RCC 7860 (cell line): ENCODE measurements around the gene SCN4B.

Experiments used
- DNase-seq: peaks from one replicate; pipeline ENCODE4 v3.0.0-alpha.2; 2015; ENCODE audit warnings: low spot score
- FAIRE-seq: peaks from 2 replicates; lab custom pipeline; 2012; peaks lifted over from hg19 to GRCh38; lab: Jason Lieb, UNC

Gene SCN4B

DNA sequence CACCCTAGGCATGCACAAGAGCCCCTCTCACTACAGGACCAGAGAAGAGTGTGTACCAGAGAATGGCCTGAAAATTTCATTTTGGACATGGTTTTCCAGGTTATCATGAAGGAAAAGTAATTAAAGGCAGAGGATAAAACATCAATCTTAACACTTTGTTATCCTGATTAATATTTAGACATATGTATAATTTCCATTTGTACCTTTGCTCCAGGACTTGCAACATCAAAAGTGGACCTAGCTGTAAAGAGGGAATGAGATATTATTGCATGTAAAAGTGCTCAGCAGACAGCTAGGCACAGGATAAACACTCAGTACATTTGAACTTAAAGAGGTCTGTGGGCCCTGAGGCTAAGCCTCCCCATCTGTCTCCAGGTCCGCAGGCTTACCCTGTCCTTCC is 2.0 kb upstream of the SCN4B start:
- no peak for DNase-seq
- no peak for FAIRE-seq

DNA sequence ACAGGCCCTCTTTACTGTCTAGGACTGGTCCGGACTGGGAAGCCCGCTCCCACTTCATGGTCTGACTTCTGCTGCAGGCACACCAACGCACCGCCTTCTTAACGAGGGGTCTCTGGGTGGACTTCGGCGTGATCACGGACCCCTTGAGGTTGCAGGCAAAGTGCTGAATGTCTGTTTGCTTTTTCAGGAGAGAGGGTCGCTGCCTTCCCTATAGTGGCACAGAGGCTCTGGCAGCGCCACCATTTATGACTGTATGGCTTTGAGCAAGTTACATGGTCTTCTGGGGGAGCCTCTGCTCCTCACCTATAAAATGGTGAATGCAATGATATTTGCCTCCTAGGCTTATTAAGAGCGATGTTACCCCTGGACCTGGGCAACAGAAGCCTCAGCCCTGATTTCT is 1.4 kb upstream of the SCN4B start:
- FAIRE-seq (no peak), DNase-seq (no peak)

DNA sequence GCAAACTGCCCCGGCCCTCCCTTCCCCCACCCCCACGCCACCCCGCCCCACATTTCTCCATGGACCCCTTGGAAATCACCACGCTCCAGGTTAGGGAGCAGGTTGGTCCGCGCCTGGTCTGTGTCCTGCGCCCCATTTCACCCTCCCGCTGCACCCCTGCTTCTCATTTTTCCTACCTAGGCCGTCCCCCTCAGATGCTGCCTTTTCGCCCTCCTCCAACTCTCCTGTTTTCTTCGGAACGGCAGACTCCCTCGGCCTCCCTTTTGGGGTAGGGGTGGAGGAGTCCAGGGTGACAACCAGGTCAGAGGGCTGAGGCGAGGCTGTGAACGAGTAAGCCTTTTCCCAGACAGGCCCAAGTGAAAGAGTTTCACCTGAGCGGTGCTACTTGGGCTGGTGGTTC is 893 bp upstream of the SCN4B start:
- no peak for DNase-seq
- FAIRE-seq: no peak

DNA sequence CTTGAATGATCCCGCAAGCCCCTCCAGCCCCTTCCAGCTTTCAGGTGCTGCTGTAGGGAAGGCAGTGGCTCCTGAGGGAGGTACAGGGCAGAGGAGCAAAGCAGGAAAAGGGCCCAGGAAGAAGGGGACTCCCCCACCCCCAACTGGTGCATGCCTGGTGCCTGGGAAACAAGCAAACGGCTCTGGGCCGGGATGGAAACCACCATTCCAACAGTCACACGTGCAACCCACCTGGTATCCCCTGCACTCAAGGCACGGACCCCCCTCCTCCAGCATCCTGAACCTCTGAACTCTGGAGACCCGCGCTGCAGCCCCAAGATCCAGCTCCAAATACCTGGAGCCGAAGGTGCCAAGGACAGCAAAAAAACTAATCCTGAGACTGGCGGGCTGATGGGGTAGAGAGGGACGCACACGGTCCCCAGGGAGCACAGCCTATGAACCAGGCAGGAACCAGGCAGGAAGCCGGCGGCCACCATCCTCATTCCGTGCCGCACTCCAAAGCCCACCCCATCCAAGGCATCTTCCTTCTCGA is 537 bp downstream of the SCN4B start:
- no peak for DNase-seq
- no peak for FAIRE-seq

DNA sequence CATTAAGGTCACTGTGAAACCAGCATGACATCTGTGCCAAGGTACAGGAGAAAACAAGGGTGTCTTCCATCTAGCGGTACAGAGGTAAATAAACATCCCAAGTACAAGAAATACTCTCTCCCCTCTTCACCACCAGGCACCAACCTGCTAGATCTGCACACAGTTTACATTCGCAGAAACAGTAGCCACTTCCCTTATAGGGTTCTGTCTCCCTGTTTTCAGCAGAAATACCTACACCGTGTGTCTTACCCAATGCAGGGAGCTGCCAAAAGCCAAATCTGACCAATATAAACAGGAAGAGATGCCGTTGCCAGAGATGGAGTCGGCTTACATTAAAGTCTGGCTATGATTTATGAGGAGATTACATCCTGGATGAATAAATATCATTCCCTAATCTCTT is 1.2 kb downstream of the SCN4B start:
- FAIRE-seq: no peak
- no peak for DNase-seq

DNA sequence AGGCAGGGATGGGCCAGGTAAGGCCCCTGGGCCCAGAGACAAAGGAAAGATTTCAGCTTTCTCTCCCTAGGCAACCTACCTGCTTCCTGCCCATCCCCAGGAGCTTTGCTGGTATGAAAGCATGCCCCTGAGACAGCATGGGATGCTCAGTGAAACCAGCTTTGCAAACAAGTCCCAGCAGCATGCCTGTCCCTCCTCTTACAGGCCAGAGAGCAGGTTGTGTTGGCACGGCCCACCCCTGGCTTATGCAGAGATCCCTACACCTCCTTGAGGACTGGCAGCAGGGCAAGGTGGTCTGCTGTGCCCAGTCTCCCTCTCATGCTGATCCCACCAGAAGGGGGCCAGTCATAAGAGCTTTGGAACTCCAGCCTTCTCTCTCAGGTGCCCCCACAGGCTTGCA is 3.1 kb downstream of the SCN4B start:
- FAIRE-seq (no peak), DNase-seq (no peak)

DNA sequence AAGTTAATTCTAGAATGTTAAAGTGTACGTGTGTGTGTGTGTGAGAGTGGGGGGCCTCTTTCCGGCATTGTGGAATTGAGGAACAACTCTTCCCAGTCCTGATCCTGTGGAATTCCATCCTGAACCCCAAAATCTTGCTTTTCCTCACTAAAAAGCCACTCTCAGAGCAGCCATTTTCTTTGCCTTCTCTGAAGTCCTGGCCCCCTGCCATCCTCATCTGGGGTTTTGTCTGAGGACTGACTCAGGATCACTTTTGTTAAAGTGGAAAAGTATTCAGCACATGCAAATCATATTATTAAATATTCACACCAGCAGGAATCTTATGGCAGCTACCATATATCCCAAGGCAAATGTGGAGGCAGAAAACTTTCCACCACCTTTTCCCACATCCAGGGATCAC is 3.8 kb downstream of the SCN4B start:
- FAIRE-seq (no peak), DNase-seq (no peak)

DNA sequence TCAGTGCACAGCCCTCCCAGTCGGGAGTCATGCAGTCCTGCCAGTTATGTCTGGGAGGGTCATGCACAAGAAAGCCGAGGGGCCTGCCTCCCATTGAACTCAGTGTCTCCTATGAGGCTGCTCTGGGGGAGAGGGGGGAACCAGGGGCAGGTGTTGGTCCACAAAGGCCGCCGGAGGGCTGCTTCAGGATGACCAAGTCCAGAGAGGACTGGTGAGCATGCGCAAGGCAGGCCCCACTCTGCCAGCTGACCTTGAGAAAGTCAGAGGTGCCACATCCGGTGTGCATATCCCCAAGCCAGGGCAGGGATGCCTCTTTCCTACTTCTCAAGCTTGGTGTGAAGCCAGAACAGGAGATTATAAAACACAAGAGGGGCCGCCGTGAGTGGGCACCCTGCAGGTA is 4.4 kb downstream of the SCN4B start:
- DNase-seq: no peak
- no peak for FAIRE-seq

DNA sequence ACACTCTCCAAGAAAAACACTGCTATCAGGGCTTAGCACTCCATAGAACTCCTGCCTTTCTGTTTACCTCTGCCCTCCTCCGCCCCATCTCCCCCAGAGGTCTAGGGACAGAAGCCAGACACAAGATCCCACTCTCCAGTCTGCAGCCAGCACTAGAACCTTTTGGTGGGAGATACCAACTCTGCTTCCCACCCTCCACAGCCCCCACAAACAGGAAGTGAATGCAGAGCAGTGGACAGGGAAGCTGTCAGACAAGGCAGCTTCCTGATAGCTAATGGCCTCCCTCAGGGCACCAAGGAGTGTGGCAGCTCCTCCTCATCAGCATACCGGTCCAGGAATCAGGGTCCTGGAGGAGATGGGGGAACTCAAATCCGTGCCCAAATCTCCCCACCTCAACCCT is 5.1 kb downstream of the SCN4B start:
- FAIRE-seq: no peak
- DNase-seq: no peak

DNA sequence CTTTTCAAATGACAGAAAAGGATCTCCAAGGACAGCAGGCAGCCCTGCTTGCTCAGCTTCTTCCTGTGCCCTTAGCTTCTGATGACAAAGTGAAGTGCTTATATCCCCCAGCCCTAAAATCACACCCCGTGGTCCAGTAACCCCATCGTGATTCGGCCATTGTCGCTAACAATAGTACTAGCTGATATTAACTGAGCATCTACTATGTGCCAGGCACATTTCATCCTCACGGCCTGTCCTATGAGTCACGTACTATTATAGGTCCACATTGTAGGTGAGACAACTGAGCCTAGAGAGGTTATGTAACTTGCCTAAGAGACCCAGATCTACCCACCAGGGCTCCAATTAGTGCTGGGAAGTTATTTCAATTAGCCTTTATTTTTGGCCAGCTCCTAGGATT is 6.1 kb downstream of the SCN4B start:
- no peak for FAIRE-seq
- DNase-seq: no peak

DNA sequence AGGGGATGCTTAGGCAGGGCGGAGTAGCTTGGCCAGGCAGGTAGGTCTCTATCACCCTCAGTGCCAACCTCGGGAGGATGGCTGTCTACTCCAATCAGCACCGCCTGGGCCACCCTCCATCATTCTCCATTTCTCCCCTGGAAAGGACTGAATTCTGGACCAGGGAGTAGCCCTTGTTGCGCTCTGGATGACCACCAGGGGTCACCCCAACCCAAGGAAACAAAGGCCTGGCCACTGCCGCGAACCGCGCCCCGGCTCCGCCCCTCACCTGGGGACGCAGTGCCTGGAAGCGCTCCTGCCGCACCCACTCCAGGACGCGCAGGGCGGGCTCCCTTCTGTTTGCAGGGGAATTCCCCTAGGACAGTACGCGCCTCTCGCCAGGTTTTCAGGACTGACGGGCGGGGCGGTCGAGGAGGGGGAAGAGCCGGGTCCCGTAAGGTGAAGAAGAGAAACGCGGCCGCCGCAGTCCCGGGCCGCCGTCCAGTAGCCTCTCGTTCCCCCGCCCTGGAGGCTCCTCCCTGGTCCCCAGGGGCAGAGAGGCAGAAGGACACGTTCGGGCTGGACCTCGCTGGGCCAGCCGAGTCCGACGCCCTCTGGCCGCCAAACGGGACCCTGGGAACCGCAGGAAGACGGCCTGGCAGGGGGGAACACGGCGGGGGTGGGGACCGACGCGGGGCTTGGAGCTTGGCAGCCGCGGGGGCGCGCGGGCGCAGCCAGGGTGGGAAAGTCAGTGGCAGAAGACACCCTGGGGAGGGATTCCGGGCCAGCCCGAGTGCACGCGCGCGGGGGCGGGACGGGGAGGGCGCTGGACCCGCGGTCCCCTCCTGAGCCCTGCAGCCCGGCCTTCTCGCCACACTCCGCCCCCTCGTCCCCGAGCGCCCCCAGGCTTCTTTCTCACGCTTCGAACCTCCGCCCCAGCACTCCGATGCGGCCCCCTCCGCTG is 7.1 kb downstream of the SCN4B start:
- no peak for FAIRE-seq
- peak; percentile 55 for DNase-seq

DNA sequence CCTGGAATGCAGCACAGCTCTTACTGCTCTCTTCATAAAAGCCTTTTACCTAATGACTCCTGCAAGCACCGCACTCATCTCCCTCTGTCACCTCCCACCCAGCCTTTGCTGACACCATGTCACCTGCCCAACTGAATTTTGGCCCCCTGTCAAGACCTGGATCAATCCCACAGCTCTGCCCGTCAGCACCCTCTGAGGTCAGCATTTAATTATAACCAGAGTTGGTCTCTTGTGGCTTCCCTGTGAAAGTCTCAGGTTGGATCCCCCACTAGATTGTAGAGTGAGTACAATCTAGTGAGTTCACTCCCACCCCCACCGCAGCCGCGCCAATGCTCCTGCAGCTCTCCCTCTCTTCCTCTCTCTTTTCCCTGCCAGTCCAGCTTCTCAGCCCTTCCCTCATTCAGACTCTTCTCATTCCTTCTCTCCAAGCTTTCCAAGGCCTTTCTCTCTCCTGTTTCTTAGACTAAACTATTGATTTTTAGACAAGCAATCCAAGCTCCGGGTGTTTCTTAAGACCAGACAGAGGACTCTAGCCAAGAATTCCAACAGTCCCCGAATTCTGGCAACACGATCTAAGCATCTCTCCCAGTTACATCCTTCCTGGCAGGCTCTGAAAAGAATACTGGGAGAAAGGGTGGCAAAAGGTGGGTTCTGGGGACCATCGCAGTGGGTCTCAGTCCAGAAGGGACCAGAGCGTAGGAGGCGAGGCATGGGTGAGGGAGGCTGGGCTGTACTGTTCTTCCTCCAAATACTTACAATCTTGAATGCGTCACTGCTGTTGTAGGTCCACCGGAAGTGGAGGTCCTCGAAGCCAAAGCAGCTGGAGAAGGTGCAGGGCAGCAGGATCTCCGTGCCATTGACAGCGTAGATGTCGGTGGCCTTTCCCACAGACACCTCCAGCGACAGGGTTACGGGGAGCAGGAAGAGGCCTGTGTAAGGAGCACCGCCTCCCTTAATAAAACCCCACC is 8.0 kb downstream of the SCN4B start:
- FAIRE-seq: no peak
- no peak for DNase-seq

DNA sequence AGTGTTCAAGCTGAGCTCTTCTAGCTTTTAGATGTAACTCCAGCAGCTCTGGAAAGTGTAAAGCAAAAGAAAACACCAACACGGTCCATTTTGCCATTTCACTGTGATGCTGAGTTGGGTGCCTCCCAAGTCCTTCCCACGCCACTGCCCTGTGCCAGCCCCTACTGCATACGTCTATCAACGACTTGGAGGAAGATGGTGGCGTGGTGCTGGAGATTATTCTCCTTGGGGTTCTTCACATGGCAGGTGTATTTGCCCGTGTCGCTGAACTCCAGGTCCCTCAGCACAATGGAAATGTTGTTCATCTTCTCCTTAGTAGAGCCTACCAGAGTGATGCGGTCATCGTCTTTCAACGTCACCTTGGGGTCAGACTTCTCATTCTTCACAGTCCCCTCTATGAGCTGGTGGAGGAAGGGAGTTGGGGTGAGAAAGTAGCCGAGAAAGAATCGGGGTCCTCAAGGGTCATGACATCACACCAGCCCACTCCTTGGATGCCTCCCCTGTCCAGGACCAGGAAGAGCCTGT is 8.9 kb downstream of the SCN4B start:
- FAIRE-seq (no peak), DNase-seq (no peak)

DNA sequence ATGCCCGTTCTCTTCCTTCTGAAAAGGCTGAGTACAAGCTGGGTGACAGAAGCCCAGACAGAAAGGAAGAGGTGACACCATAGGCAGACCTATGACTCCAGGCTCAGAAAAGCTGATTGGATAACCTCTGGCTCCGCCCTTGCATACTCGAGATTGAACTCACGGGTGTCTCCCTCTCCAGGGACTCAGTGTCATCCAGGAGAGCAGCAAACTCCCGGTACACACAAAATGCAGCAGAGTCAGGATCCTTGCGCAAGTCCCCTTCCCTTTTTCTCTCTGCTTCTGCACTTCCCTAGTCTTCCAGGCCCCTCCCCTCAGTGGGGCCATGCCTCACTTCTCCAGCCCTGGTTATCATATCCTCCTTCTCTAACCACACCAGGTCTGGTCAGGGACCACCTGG is 9.8 kb downstream of the SCN4B start:
- no peak for DNase-seq
- no peak for FAIRE-seq

DNA sequence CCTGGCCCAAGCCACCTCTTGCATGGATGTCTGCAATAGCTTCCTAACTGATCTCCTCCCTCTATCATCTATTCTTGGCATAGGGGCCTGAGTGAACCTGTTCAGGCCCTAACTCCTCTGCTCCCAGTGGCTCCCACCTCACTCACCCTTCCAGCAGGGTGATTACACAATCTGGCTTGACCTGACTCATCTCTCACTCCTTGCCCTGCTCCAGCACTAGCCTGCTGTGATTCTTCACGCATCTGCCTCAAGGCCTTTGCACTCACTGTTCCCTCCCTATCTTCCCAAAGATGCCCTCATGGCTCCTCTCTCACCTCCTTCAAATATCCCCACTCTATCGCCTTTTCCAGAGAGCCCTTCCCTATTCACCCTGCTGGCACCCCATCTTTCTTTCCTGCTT is 10.5 kb downstream of the SCN4B start:
- FAIRE-seq (no peak), DNase-seq (no peak)

DNA sequence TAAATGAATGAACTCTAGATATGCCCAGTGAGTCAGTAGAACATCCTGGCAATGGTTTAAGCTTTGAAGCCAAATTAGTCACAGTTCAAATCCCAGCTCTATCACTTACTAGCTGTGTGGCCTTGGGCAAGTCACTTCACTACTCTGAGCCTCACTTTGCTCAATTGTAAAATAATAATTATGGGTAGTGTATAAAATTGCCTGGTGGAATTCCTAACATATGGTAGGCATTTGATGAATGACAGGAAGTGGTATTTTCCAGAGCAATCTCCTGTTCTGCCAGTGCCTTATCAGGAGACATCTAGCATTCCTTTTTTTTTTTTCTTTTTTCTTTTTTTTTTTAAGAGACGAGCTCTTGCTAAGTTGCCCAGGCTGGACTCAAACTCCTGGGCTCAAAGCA is 13.0 kb downstream of the SCN4B start:
- FAIRE-seq: no peak
- no peak for DNase-seq

DNA sequence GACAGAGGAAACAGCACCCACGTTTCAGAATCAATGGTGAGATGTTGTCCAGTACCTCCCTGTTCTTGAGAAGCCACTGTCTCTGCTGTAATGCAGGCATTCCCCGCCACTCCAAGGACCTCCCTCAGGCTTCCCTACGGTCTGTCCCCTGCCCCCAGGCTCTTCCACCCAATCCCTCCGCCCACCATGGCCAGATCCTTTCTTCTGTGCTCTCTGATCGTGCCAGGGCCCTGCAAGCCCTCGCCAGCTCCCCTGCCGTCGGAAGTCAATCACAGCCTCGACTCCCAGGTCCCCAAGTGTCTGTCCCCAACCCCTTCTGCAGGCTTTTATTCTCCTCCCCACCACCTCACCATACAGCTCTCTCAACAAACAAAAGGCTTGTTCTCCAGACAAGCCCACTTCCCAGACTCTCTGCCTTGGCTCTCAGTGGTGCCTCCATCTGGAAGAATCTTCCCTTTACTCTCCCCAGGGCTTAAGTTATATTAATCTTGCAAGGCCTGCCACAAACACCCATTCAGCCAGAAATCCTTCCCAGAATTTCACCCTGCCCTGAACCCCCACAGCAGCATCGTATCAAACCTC is 13.7 kb downstream of the SCN4B start:
- DNase-seq (no peak), FAIRE-seq (no peak)

DNA sequence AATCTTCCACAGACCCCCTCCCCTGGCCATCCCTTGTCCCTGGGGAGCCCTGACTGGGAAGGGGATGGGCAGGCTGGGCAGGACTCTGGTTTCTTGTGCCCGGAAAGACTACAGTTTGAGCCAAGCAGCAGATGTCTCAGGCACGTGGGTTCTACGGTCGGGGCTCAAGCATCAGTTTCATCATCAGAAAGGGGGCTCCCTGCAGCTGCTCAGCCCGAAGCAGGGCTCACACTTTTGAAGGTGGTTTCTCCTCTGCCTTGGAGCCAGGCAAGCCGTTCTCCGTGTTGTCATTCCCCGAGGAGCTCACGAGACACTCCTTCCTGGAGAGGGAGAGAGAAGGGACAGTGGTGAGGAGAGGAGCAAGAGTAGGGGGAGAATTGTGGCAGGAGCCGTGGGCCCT is 15.8 kb downstream of the SCN4B start:
- FAIRE-seq: no peak
- DNase-seq: no peak

DNA sequence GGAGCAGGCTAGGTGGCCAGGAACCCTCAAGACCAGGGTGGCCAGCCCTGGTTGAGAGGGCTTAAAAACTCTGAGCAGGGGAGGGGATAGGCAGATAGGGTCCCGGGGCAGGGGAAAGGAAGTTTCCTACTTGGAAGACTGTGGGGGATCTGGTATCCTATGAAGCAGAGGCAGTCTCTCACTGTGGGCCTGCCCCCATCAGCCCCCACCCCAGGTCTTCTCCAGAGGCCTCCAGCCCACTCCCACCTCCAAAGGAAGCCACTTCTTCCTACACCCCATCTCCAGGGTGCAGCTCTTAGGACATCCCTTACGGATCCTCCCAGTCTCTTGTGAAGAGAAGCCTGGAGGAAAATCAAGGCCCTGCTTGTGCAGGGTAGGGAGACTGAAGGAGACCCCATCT is 16.3 kb downstream of the SCN4B start:
- no peak for FAIRE-seq

DNA sequence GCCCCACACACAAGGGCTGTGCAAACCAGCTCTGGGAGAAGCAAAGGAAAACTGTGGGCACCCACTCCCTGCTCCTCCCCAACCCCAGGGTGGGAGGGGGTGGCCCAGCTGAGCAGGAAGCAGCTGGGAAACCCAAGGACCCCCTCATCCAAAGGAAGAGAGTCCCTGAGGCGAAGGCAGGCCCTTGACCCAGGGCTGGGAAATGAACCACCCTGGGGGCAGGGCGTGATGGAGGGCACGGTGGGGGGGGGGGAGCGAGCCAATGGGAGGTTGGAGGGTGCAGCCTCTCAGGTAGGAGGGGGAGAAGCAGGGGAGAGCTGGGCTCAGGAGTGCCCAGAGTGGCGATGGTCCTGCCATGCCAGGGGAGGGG is 16.8 kb downstream of the SCN4B start:
- no peak for FAIRE-seq
- no peak for DNase-seq

More for the DNA sequence above, 16.3 kb downstream of the SCN4B start:
- DNase-seq: no peak
